Thoracic aorta (tissue), 2 donors: ENCODE data around the gene LPAR2. TPM values are rescaled to one million over a fixed set of nuclear protein-coding genes. Genes with fewer than 3 reads are reported as not detected.

Experiments used
- ATAC-seq: fragments of 150-250 bp; one replicate; pipeline ENCODE4 v1.8.0; 2017; ENCODE audit warnings: low read depth; ENCODE audit not compliant: insufficient number of reproducible peaks, low FRiP score
- DNase-seq: peaks from one replicate; pipeline ENCODE4 v3.0.0-alpha.2; 2020; ENCODE audit warnings: low spot score
- H3K27ac ChIP-seq, 2 donors: fragments of 200-600 bp; sonication (generic); 1 replicate in 1 of 2; 2 replicates in 1 of 2; pipeline ENCODE4 v1.5.1; 2016; ENCODE audit warnings: mild to moderate bottlenecking in 2 of 2, moderate library complexity in 2 of 2
- H3K27me3 ChIP-seq: fragments of 200-600 bp; sonication (generic); replicated peaks from 2 replicates; pipeline ENCODE4 v1.6.0; 2016; ENCODE audit warnings: mild to moderate bottlenecking; ENCODE audit not compliant: insufficient read depth
- H3K36me3 ChIP-seq: fragments of 200-600 bp; sonication (generic); one replicate; pipeline ENCODE4 v1.5.1; 2016
- H3K4me1 ChIP-seq, 2 donors: fragments of 200-600 bp; sonication (generic); 1 replicate in 1 of 2; 2 replicates in 1 of 2; pipeline versions ENCODE4 v1.5.1 to v1.6.0; 2016; ENCODE audit warnings: low read depth in 2 of 2, mild to moderate bottlenecking in 1 of 2; ENCODE audit not compliant: control insufficient read depth in 1 of 2
- H3K4me3 ChIP-seq: fragments of 200-600 bp; sonication (generic); 2 replicates; pipeline ENCODE4 v1.5.1; 2016; ENCODE audit warnings: mild to moderate bottlenecking
- H3K9me3 ChIP-seq: fragments of 200-600 bp; sonication (generic); 2 replicates; pipeline ENCODE4 v1.5.1; 2016
- CTCF ChIP-seq: fragments of 200-600 bp; sonication (generic); IDR thresholded peaks from one replicate; pipeline ENCODE4 v1.5.1; 2019; ENCODE audit warnings: antibody characterized with exemption
- total RNA-seq, 2 donors: library from RNA; depleted of rRNA; stranded (reverse); fragments of >200 nt; gene quantifications; one replicate each; pipeline versions ENCODE4 v1.1.0 to v1.2.3, GENCODE V29; 2016

The LPAR2 gene
- total RNA-seq, 2 donors from 2014 or later, result 4.2 to 11.6 TPM

GRCh38 chr19:19651076-19651475 is 23.1 kb upstream of the LPAR2 start:
- no peaks in the 10 kb centered on the region for H3K4me1 ChIP-seq
- no peak overlapping the region for H3K4me3 ChIP-seq
- H3K9me3 ChIP-seq, result no peaks in the 10 kb centered on the region
- no peak for TF ChIP-seq CTCF
- no peak overlapping the region for H3K27ac ChIP-seq
- ATAC-seq (no peak), DNase-seq (no peak)
- H3K36me3 ChIP-seq, result peaks cover 87% of the 10 kb centered on the region
- H3K27me3 ChIP-seq, result no peaks in the 10 kb centered on the region

- Histone ChIP-seq H3K9me3 (no peaks in the 10 kb centered on the region), H3K4me3 (no peak overlapping the region), H3K36me3 (peaks cover 83% of the 10 kb centered on the region), H3K27ac (no peak overlapping the region), H3K27me3 (no peaks in the 10 kb centered on the region), H3K4me1 (no peaks in the 10 kb centered on the region)
- TF ChIP-seq CTCF, result no peak
- DNase-seq (no peak), ATAC-seq (no peak)
Observed at GRCh38 chr19:19650331-19650730, 22.3 kb upstream of the LPAR2 start.

- Histone ChIP-seq H3K9me3 (no peaks in the 10 kb centered on the region), H3K4me1 (no peaks in the 10 kb centered on the region), H3K4me3 (no peak overlapping the region), H3K36me3 (peaks cover 76% of the 10 kb centered on the region), H3K27me3 (no peaks in the 10 kb centered on the region), H3K27ac (no peak overlapping the region)
- TF ChIP-seq CTCF, result no peak
- ATAC-seq, result no peak
- no peak for DNase-seq
Observed at GRCh38 chr19:19649580-19649995, 21.6 kb upstream of the LPAR2 start.

GRCh38 chr19:19649155-19649554 is 21.1 kb upstream of the LPAR2 start:
- Histone ChIP-seq H3K27ac (no peak overlapping the region), H3K36me3 (peaks cover 71% of the 10 kb centered on the region), H3K9me3 (no peaks in the 10 kb centered on the region), H3K27me3 (no peaks in the 10 kb centered on the region), H3K4me3 (no peak overlapping the region), H3K4me1 (no peaks in the 10 kb centered on the region)
- DNase-seq (no peak), ATAC-seq (no peak)
- TF ChIP-seq CTCF, result no peak

GRCh38 chr19:19647037-19647835 is 19.2 kb upstream of the LPAR2 start:
- Histone ChIP-seq H3K27me3 (no peaks in the 10 kb centered on the region), H3K4me3 (no peak overlapping the region), H3K27ac (no peak overlapping the region), H3K9me3 (no peaks in the 10 kb centered on the region), H3K36me3 (peaks cover 53% of the 10 kb centered on the region), H3K4me1 (peaks cover 0 to 6% of the 10 kb centered on the region in 2 donors)
- DNase-seq, result no peak
- no peak for ATAC-seq
- TF ChIP-seq CTCF, result no peak
